Calu3 (cell line): ENCODE results near the gene HEATR9. TPM values are rescaled to one million over a fixed set of nuclear protein-coding genes. Genes with fewer than 3 reads are reported as not detected.

Experiments
- BruUV-seq: library from RNA; stranded (reverse); fragments of 400-500 nt; replicated peaks from 2 replicates; lab custom pipeline; 2021; lab: Mats Ljungman, UMichigan
- CTCF ChIA-PET: fragments of 300-600 bp; sonication (Branson Sonifier 250); formaldehyde crosslinking; loops from one replicate; lab custom pipeline; 2022; ENCODE audit warnings: antibody characterized with exemption; lab: Charles Lee
- DNase-seq: peaks from one replicate; pipeline ENCODE4 v3.0.0; 2022
- H3K27ac Mint-ChIP-seq: one replicate; pipeline ENCODE4 v1.8.0; 2022; ENCODE audit warnings: mixed read lengths; ENCODE audit not compliant: unreplicated experiment
- H3K27me3 Mint-ChIP-seq: one replicate; pipeline ENCODE4 v1.8.0; 2022; ENCODE audit warnings: mixed read lengths; ENCODE audit not compliant: unreplicated experiment
- H3K36me3 Mint-ChIP-seq: one replicate; pipeline ENCODE4 v1.8.0; 2022; ENCODE audit warnings: mild to moderate bottlenecking, moderate library complexity, mixed read lengths; ENCODE audit not compliant: insufficient read depth, unreplicated experiment
- H3K4me1 Mint-ChIP-seq: one replicate; pipeline ENCODE4 v1.8.0; 2022; ENCODE audit warnings: mild to moderate bottlenecking, low read depth, mixed read lengths; ENCODE audit not compliant: unreplicated experiment
- H3K4me3 Mint-ChIP-seq: one replicate; pipeline ENCODE4 v1.8.0; 2022; ENCODE audit warnings: mild to moderate bottlenecking, low read depth, moderate library complexity, mixed read lengths; ENCODE audit not compliant: unreplicated experiment
- H3K9me3 Mint-ChIP-seq: one replicate; pipeline ENCODE4 v1.8.0; 2022; ENCODE audit warnings: low read depth, mixed read lengths; ENCODE audit not compliant: unreplicated experiment
- CTCF ChIP-seq: fragments of 200-600 bp; IDR thresholded peaks from one replicate; pipeline ENCODE4 v1.8.0; 2022; ENCODE audit warnings: antibody characterized with exemption; ENCODE audit not compliant: unreplicated experiment
- intact Hi-C: fragments of 100-400 bp; cut with micrococcal nuclease; formaldehyde crosslinking; loops from one replicate; pipeline ENCODE4 v1.10.0; 2022; ENCODE audit not compliant: unreplicated experiment
- total RNA-seq: library from RNA; stranded (reverse); gene quantifications from 2 replicates; pipeline ENCODE4 v1.2.3, GENCODE V29; 2022

HEATR9 gene
- total RNA-seq, 1 experiment from 2014 or later = not detected

GRCh38 chr17:35849469-35850348 lies 19.0 kb downstream of the HEATR9 start:
- intact Hi-C loops = no loop called here
- H3K9me3 Mint-ChIP-seq = no peaks in the 10 kb centered on the region
- peak; percentile 56 for DNase-seq
- TF ChIP-seq CTCF = peak; percentile 52
- peaks cover 68% of the 10 kb centered on the region for H3K36me3 Mint-ChIP-seq
- CTCF ChIA-PET = no interaction called here
- no peaks in the 10 kb centered on the region for H3K27me3 Mint-ChIP-seq
- no TSS peak for BruUV-seq
- no peak overlapping the region for H3K4me3 Mint-ChIP-seq
- no peaks in the 10 kb centered on the region for H3K4me1 Mint-ChIP-seq
- no peak overlapping the region for H3K27ac Mint-ChIP-seq

GRCh38 chr17:35847633-35848373 lies 20.9 kb downstream of the HEATR9 start:
- intact Hi-C loops = no loop called here
- BruUV-seq = no TSS peak
- Mint-ChIP-seq H3K27ac (peak overlapping the region; percentile 66), H3K36me3 (peaks cover 76% of the 10 kb centered on the region), H3K4me3 (no peak overlapping the region), H3K9me3 (no peaks in the 10 kb centered on the region), H3K4me1 (no peaks in the 10 kb centered on the region), H3K27me3 (no peaks in the 10 kb centered on the region)
- no peak for DNase-seq
- CTCF ChIA-PET = no interaction called here
- TF ChIP-seq CTCF = no peak

GRCh38 chr17:35847006-35847405 lies 21.7 kb downstream of the HEATR9 start:
- Mint-ChIP-seq H3K36me3 (peaks cover 76% of the 10 kb centered on the region), H3K4me1 (no peaks in the 10 kb centered on the region), H3K4me3 (no peak overlapping the region), H3K27me3 (no peaks in the 10 kb centered on the region), H3K27ac (no peak overlapping the region), H3K9me3 (no peaks in the 10 kb centered on the region)
- CTCF ChIA-PET = no interaction called here
- intact Hi-C loops = no loop called here
- no TSS peak for BruUV-seq
- DNase-seq = no peak
- no peak for TF ChIP-seq CTCF

GRCh38 chr17:35846055-35846809 lies 22.5 kb downstream of the HEATR9 start:
- no peaks in the 10 kb centered on the region for H3K27me3 Mint-ChIP-seq
- intact Hi-C loops = no loop called here
- CTCF ChIA-PET = no interaction called here

More at GRCh38 chr17:35846055-35846809, 22.5 kb downstream of the HEATR9 start:
- TF ChIP-seq CTCF = no peak
- H3K9me3 Mint-ChIP-seq = no peaks in the 10 kb centered on the region
- DNase-seq = no peak
- H3K36me3 Mint-ChIP-seq = peaks cover 78% of the 10 kb centered on the region
- no peak overlapping the region for H3K4me3 Mint-ChIP-seq
- BruUV-seq = no TSS peak
- no peaks in the 10 kb centered on the region for H3K4me1 Mint-ChIP-seq
- H3K27ac Mint-ChIP-seq = no peak overlapping the region
